ENCODE measurements around the gene SLC7A6. TPM values are rescaled to one million over a fixed set of nuclear protein-coding genes. Genes with fewer than 3 reads are reported as not detected.

SLC7A6 gene
- total and polyA plus RNA-seq, 2 of the 13 experiments (the other 11 are each of a cell fraction or from before 2014, with no cell fraction given), result 35.8 to 70.8 TPM

DNA sequence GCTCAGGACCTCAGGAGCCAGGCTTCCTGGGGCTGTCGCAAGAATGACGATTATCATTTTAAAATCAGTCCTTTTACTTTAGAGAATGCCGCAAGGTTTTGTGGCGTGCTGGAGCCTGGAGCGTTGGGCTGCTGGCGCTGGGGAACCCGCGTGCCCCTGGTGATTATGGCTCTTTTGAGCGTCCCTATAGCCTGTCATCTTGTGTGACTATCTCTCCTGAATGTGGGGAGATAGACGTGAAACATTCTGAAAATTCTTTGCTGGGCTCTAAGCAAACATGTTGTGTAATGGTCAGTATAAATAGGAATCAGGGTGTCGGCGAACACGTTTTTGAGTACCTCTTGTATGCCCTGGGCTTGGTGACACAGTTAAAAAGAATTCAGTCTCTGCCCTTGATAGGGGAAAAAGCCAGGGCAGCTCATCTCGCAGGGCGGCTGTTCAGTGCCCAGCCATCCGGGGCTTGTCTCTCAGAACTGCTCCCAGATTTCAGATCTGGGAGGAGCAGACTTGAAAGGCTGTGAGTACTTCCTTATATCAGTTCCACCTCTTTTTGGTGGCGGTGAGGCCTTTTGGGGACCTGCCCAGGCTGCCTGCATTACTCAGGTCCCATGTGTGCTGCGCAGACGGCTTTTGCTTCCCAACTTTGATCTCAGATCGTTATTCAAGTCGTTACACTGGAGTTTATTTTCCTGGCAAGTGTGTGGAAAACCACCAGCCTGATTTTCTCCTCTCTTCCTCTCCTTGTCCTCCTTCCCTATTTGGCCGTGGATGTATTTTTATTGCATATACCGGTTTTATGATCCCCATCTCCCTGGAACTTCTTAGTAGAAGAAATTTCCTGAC lies 973 bp downstream of the SLC7A6 start (continued):
- TF ChIP-seq, protein P1, sequence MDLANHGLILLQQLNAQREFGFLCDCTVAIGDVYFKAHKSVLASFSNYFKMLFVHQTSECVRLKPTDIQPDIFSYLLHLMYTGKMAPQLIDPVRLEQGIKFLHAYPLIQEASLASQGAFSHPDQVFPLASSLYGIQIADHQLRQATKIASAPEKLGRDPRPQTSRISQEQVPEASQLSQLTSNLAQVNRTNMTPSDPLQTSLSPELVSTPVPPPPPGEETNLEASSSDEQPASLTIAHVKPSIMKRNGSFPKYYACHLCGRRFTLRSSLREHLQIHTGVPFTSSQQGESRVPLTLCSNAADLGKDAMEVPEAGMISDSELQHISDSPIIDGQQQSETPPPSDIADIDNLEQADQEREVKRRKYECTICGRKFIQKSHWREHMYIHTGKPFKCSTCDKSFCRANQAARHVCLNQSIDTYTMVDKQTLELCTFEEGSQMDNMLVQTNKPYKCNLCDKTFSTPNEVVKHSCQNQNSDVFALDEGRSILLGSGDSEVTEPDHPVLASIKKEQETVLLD (CRISPR knock-in tag; IDR thresholded peaks at IDR 0.05; ENCODE audit: low read depth), result no peak
- TF ChIP-seq ZNF552 (CRISPR knock-in tag; IDR thresholded peaks at IDR 0.05; ENCODE audit: borderline replicate concordance) (no peak), TERF1 (CRISPR knock-in tag; IDR thresholded peaks at IDR 0.05) (no peak), THAP11 (CRISPR knock-in tag; IDR thresholded peaks at IDR 0.05) (peak; percentile 71; the same call in 1 of the 2 replicates), DNMT1 (CRISPR knock-in tag; IDR thresholded peaks at IDR 0.05) (no peak), ZNF343 (CRISPR knock-in tag; IDR thresholded peaks at IDR 0.05) (no peak), GRHL1 (CRISPR knock-in tag; conservative IDR thresholded peaks at IDR 0.05) (no peak), NCOA5 (CRISPR knock-in tag; IDR thresholded peaks at IDR 0.05) (no peak), ZKSCAN8 (CRISPR knock-in tag; IDR thresholded peaks at IDR 0.05; ENCODE audit: borderline replicate concordance) (peak; percentile 99), ZNF737 (CRISPR knock-in tag; IDR thresholded peaks at IDR 0.05; ENCODE audit: borderline replicate concordance) (no peak; the same call in 1 of the 2 replicates), CREBL2 (CRISPR knock-in tag; IDR thresholded peaks at IDR 0.05; ENCODE audit: borderline replicate concordance) (no peak), JDP2 (CRISPR knock-in tag; IDR thresholded peaks at IDR 0.05; ENCODE audit: borderline replicate concordance) (no peak; the same call in 1 of the 2 replicates), ZFP91 (CRISPR knock-in tag; IDR thresholded peaks at IDR 0.05; ENCODE audit: borderline replicate concordance) (0 out of 2 replicates have a peak, but pooled peaks have one; percentile 45), CSRNP2 (CRISPR knock-in tag; conservative IDR thresholded peaks at IDR 0.05; ENCODE audit: low read depth) (no peak), ELF4 (CRISPR knock-in tag; IDR thresholded peaks at IDR 0.05; ENCODE audit: borderline replicate concordance) (peak; percentile 67; the same call in 1 of the 2 replicates), GATA4 (IDR thresholded peaks at IDR 0.05; ENCODE audit: borderline replicate concordance, low read depth) (peak; percentile 56; the same call in 1 of the 2 replicates)
- TF ChIP-seq, protein P2, sequence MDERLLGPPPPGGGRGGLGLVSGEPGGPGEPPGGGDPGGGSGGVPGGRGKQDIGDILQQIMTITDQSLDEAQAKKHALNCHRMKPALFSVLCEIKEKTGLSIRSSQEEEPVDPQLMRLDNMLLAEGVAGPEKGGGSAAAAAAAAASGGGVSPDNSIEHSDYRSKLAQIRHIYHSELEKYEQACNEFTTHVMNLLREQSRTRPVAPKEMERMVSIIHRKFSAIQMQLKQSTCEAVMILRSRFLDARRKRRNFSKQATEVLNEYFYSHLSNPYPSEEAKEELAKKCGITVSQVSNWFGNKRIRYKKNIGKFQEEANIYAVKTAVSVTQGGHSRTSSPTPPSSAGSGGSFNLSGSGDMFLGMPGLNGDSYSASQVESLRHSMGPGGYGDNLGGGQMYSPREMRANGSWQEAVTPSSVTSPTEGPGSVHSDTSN (CRISPR knock-in tag; IDR thresholded peaks at IDR 0.05), result 0 out of 2 replicates have a peak, but pooled peaks have one; percentile 8
